ENCODE results near the gene CA10.

The CA10 gene

GRCh38 chr17:51742571-51742970 is 415.9 kb downstream of the CA10 start:
- no peaks in the 10 kb centered on the region for H3K36me3 ChIP-seq (ENCODE audit: insufficient read depth, low read length)
- H3K27me3 ChIP-seq (ENCODE audit: insufficient read depth, low read length) = no peaks in the 10 kb centered on the region
- H3K4me1 ChIP-seq (ENCODE audit: insufficient read depth, low read length, severe bottlenecking) = no peaks in the 10 kb centered on the region
- H3K9ac ChIP-seq (ENCODE audit: low read length) = no peak overlapping the region
- H4K20me1 ChIP-seq (ENCODE audit: insufficient read depth, low read length) = no peaks in the 10 kb centered on the region
- no peaks in the 10 kb centered on the region for H3K9me3 ChIP-seq (ENCODE audit: low read length)
- H3K4me2 ChIP-seq (ENCODE audit: low read length) = no peak overlapping the region
- no peaks in the 10 kb centered on the region for H3K9me2 ChIP-seq (ENCODE audit: low read depth, low read length)
- H3K27ac ChIP-seq (ENCODE audit: low read depth, low read length, poor library complexity, severe bottlenecking) = no peak overlapping the region
- no peak overlapping the region for H3K4me3 ChIP-seq (ENCODE audit: low read depth, low read length, poor library complexity, severe bottlenecking)
- no peak overlapping the region for H2AFZ ChIP-seq (ENCODE audit: low read length)
- TF ChIP-seq EZH2 (IDR thresholded peaks at IDR 0.05; ENCODE audit: borderline replicate concordance, low read length) (no peak), CTCF (IDR thresholded peaks at IDR 0.05; ENCODE audit: low read length) (no peak)
- H3K79me2 ChIP-seq (ENCODE audit: insufficient read depth, low read length) = no peaks in the 10 kb centered on the region
- H3F3A ChIP-seq (ENCODE audit: insufficient read depth, low read length) = no peaks in the 10 kb centered on the region

- H3K27ac ChIP-seq (ENCODE audit: low read depth, low read length, poor library complexity, severe bottlenecking) = no peak overlapping the region
- H3K9me2 ChIP-seq (ENCODE audit: low read depth, low read length) = no peaks in the 10 kb centered on the region
- H3K4me3 ChIP-seq (ENCODE audit: low read depth, low read length, poor library complexity, severe bottlenecking) = no peak overlapping the region
- no peaks in the 10 kb centered on the region for H3F3A ChIP-seq (ENCODE audit: insufficient read depth, low read length)
- H3K27me3 ChIP-seq (ENCODE audit: insufficient read depth, low read length) = no peaks in the 10 kb centered on the region
- no peaks in the 10 kb centered on the region for H4K20me1 ChIP-seq (ENCODE audit: insufficient read depth, low read length)
- H2AFZ ChIP-seq (ENCODE audit: low read length) = no peak overlapping the region
- H3K9ac ChIP-seq (ENCODE audit: low read length) = no peak overlapping the region
- H3K36me3 ChIP-seq (ENCODE audit: insufficient read depth, low read length) = no peaks in the 10 kb centered on the region
- no peaks in the 10 kb centered on the region for H3K79me2 ChIP-seq (ENCODE audit: insufficient read depth, low read length)
- H3K4me1 ChIP-seq (ENCODE audit: insufficient read depth, low read length, severe bottlenecking) = no peaks in the 10 kb centered on the region
- H3K4me2 ChIP-seq (ENCODE audit: low read length) = no peak overlapping the region
- H3K9me3 ChIP-seq (ENCODE audit: low read length) = no peaks in the 10 kb centered on the region
- no peak for TF ChIP-seq EZH2 (IDR thresholded peaks at IDR 0.05; ENCODE audit: borderline replicate concordance, low read length)
Observed at GRCh38 chr17:51741458-51741857, 417.1 kb downstream of the CA10 start.

- no peak for TF ChIP-seq EZH2 (IDR thresholded peaks at IDR 0.05; ENCODE audit: borderline replicate concordance, low read length)
- TF ChIP-seq CTCF (IDR thresholded peaks at IDR 0.05; ENCODE audit: low read length) = no peak
- no peaks in the 10 kb centered on the region for H4K20me1 ChIP-seq (ENCODE audit: insufficient read depth, low read length)
- H3K4me1 ChIP-seq (ENCODE audit: insufficient read depth, low read length, severe bottlenecking) = no peaks in the 10 kb centered on the region
- H3K27me3 ChIP-seq (ENCODE audit: insufficient read depth, low read length) = no peaks in the 10 kb centered on the region
- H2AFZ ChIP-seq (ENCODE audit: low read length) = no peak overlapping the region
- no peak overlapping the region for H3K27ac ChIP-seq (ENCODE audit: low read depth, low read length, poor library complexity, severe bottlenecking)
- H3K9me2 ChIP-seq (ENCODE audit: low read depth, low read length) = no peaks in the 10 kb centered on the region
- no peaks in the 10 kb centered on the region for H3K79me2 ChIP-seq (ENCODE audit: insufficient read depth, low read length)
- H3F3A ChIP-seq (ENCODE audit: insufficient read depth, low read length) = no peaks in the 10 kb centered on the region
- H3K9ac ChIP-seq (ENCODE audit: low read length) = no peak overlapping the region
- H3K36me3 ChIP-seq (ENCODE audit: insufficient read depth, low read length) = no peaks in the 10 kb centered on the region
- H3K4me2 ChIP-seq (ENCODE audit: low read length) = no peak overlapping the region
- no peak overlapping the region for H3K4me3 ChIP-seq (ENCODE audit: low read depth, low read length, poor library complexity, severe bottlenecking)
- no peaks in the 10 kb centered on the region for H3K9me3 ChIP-seq (ENCODE audit: low read length)
Observed at GRCh38 chr17:51740531-51740930, 418.0 kb downstream of the CA10 start.

GRCh38 chr17:51739245-51739886 is 419.1 kb downstream of the CA10 start:
- Histone ChIP-seq H3K27me3 (ENCODE audit: insufficient read depth, low read length) (no peaks in the 10 kb centered on the region), H3K4me2 (ENCODE audit: low read length) (no peak overlapping the region), H3K9ac (ENCODE audit: low read length) (no peak overlapping the region), H3K9me3 (ENCODE audit: low read length) (no peaks in the 10 kb centered on the region), H3K9me2 (ENCODE audit: low read depth, low read length) (no peaks in the 10 kb centered on the region), H3K4me1 (ENCODE audit: insufficient read depth, low read length, severe bottlenecking) (no peaks in the 10 kb centered on the region), H3K79me2 (ENCODE audit: insufficient read depth, low read length) (no peaks in the 10 kb centered on the region), H3K36me3 (ENCODE audit: insufficient read depth, low read length) (no peaks in the 10 kb centered on the region), H3K4me3 (ENCODE audit: low read depth, low read length, poor library complexity, severe bottlenecking) (no peak overlapping the region), H3K27ac (ENCODE audit: low read depth, low read length, poor library complexity, severe bottlenecking) (no peak overlapping the region), H2AFZ (ENCODE audit: low read length) (no peak overlapping the region), H3F3A (ENCODE audit: insufficient read depth, low read length) (no peaks in the 10 kb centered on the region), H4K20me1 (ENCODE audit: insufficient read depth, low read length) (no peaks in the 10 kb centered on the region)
- TF ChIP-seq CTCF (IDR thresholded peaks at IDR 0.05; ENCODE audit: low read length) (no peak), EZH2 (IDR thresholded peaks at IDR 0.05; ENCODE audit: borderline replicate concordance, low read length) (no peak)
